NT2/D1 (cell line): ENCODE results near the gene PIP4K2C.
"Not testable (repeated sequence)": the region's sequence is repeated elsewhere in the genome, so short reads cannot be mapped to it uniquely, and the experiment has no call there.

Experiments used
- DNase-seq: peaks from one replicate; pipeline ENCODE4 v3.0.0-alpha.2; 2011; ENCODE audit warnings: low read depth, low spot score
- H3K27me3 ChIP-seq: 2 replicates; pipeline ENCODE4 v1.6.0; 2011; ENCODE audit warnings: mild to moderate bottlenecking; ENCODE audit not compliant: insufficient read length, insufficient read depth
- H3K36me3 ChIP-seq: 2 replicates; pipeline ENCODE4 v1.6.1; 2011; ENCODE audit warnings: mild to moderate bottlenecking, low read length, mixed read lengths; ENCODE audit not compliant: insufficient read depth, insufficient read length
- H3K4me1 ChIP-seq: 2 replicates; pipeline ENCODE4 v1.5.1; 2011; ENCODE audit not compliant: insufficient read depth, insufficient read length
- H3K4me3 ChIP-seq: 2 replicates; pipeline ENCODE4 v1.5.1; 2011; ENCODE audit warnings: low read depth; ENCODE audit not compliant: insufficient read length
- H3K9ac ChIP-seq: 2 replicates; pipeline ENCODE4 v1.6.0; 2011; ENCODE audit warnings: low read depth; ENCODE audit not compliant: insufficient read length
- H3K9me3 ChIP-seq: 2 replicates; pipeline ENCODE4 v1.5.1; 2011; ENCODE audit warnings: mild to moderate bottlenecking, low read length; ENCODE audit not compliant: insufficient read depth
- SUZ12 ChIP-seq: IDR thresholded peaks from 2 replicates; pipeline ENCODE4 v1.6.1; 2011; ENCODE audit not compliant: insufficient read length, insufficient read depth; ENCODE audit errors: extremely low read depth
- YY1 ChIP-seq: IDR thresholded peaks from 2 replicates; pipeline ENCODE4 v1.6.1; 2011; ENCODE audit not compliant: insufficient read length, insufficient read depth
- ZNF274 ChIP-seq: IDR thresholded peaks from 2 replicates; pipeline ENCODE4 v1.6.1; 2011; ENCODE audit warnings: mild to moderate bottlenecking, low read depth, low read length

The PIP4K2C gene

GRCh38 chr12:57614178-57614947 is 23.4 kb downstream of the PIP4K2C start:
- Histone ChIP-seq H3K4me1 (peaks cover 14% of the 10 kb centered on the region), H3K9me3 (no peaks in the 10 kb centered on the region), H3K27me3 (no peaks in the 10 kb centered on the region), H3K9ac (no peak overlapping the region), H3K36me3 (peaks cover 46% of the 10 kb centered on the region), H3K4me3 (no peak overlapping the region)
- DNase-seq: no peak
- TF ChIP-seq ZNF274 (no peak), YY1 (no peak), SUZ12 (no peak)

GRCh38 chr12:57614948-57615500 is 24.0 kb downstream of the PIP4K2C start:
- TF ChIP-seq YY1: no peak
- Histone ChIP-seq H3K9me3 (no peaks in the 10 kb centered on the region), H3K27me3 (no peaks in the 10 kb centered on the region), H3K4me1 (peaks cover 14% of the 10 kb centered on the region), H3K9ac (no peak overlapping the region), H3K4me3 (no peak overlapping the region), H3K36me3 (peaks cover 52% of the 10 kb centered on the region)
- DNase-seq: no peak

- Histone ChIP-seq H3K9ac (no peak overlapping the region), H3K9me3 (no peaks in the 10 kb centered on the region), H3K27me3 (no peaks in the 10 kb centered on the region), H3K4me3 (no peak overlapping the region), H3K36me3 (peaks cover 54% of the 10 kb centered on the region), H3K4me1 (peaks cover 14% of the 10 kb centered on the region)
- DNase-seq: no peak
- no peak for TF ChIP-seq SUZ12
These were observed 24.6 kb downstream of the PIP4K2C start for GRCh38 chr12:57615637-57616036.

DNA sequence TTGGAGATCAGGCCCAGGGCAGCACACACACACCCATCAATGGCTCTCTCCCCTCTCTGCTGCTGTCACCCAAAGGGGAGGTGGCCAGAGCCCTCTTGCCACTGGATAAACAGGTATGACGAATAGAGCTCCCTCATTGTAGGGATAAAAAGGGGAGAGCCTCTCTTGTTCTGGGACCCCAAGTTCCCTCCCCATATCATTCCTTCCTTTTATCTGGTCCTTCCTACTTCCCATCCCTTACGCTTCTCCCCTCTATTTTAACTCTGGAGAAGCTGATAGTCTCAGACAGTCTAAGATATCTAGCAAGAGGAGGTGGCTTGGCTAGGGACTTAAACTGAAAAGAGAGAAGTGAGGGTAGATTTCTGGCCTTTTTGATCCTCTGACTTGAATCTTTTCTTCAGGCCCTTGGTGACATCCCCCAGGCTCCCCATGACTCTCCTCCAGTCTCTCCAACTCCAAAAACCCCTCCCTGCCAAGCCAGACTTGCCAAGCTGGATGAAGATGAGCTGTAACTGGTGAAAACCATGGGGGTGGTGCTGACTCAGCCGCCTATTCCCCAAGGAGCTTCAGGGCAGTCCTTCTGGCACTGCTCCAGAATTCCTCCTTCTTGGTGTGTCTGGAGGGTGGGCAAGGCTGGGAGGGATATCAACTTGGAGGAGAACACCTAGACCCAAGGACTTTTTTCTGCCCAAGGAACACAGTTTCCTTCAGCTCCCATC is 25.6 kb downstream of the PIP4K2C start:
- H3K27me3 ChIP-seq: no peaks in the 10 kb centered on the region

GRCh38 chr12:57617942-57618341 is 26.9 kb downstream of the PIP4K2C start:
- H3K27me3 ChIP-seq: no peaks in the 10 kb centered on the region
- no peak overlapping the region for H3K4me3 ChIP-seq
- H3K4me1 ChIP-seq: peaks cover 15% of the 10 kb centered on the region
- peaks cover 65% of the 10 kb centered on the region for H3K36me3 ChIP-seq
- no peak for DNase-seq
- H3K9ac ChIP-seq: no peak overlapping the region
- no peak for TF ChIP-seq YY1
- TF ChIP-seq ZNF274: no peak
- no peaks in the 10 kb centered on the region for H3K9me3 ChIP-seq

More for the DNA sequence above, 25.6 kb downstream of the PIP4K2C start:
- TF ChIP-seq YY1: no peak
- no peak for TF ChIP-seq ZNF274
- no peak for TF ChIP-seq SUZ12
- Histone ChIP-seq H3K4me3 (no peak overlapping the region), H3K9ac (no peak overlapping the region), H3K4me1 (peaks cover 17% of the 10 kb centered on the region), H3K36me3 (peaks cover 55% of the 10 kb centered on the region), H3K9me3 (no peaks in the 10 kb centered on the region)
- no peak for DNase-seq

GRCh38 chr12:57618431-57618830 is 27.4 kb downstream of the PIP4K2C start:
- H3K4me3 ChIP-seq, H3K9me3 ChIP-seq, H3K27me3 ChIP-seq, H3K9ac ChIP-seq, DNase-seq: not testable (repeated sequence)
- H3K4me1 ChIP-seq: peaks cover 13% of the 10 kb centered on the region
- peaks cover 64% of the 10 kb centered on the region for H3K36me3 ChIP-seq

DNA sequence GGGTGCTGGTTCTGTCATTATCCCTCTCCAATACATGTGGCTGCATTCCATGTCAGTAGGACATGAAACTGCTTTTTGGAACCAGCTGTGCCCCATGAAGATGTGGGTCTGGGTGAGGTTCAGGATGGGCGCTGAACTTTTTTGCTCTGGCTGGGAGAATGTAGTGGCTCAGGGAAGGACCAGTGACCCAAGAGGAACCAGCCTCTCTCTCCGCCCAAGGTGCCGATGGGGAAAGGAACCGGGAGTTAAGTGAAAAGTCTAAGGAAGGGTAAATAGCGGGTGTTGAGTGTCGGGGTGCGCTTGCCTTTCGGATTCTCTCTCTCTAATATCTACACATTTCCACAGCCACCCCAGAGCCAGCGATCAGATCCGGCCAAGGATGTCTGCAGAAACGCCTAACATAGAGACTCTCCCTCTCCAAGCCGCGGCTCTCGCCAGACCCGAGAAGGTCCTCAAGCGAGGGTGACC is 28.0 kb downstream of the PIP4K2C start:
- no peak for DNase-seq
- Histone ChIP-seq H3K9me3 (no peaks in the 10 kb centered on the region), H3K27me3 (no peaks in the 10 kb centered on the region), H3K36me3 (peaks cover 58% of the 10 kb centered on the region), H3K4me1 (peaks cover 8% of the 10 kb centered on the region), H3K9ac (no peak overlapping the region), H3K4me3 (no peak overlapping the region)
- TF ChIP-seq ZNF274 (no peak), YY1 (no peak), SUZ12 (no peak)
